Measurements from ENCODE around the gene KRT10.
A peak's percentile ranks its signal among the peaks of the same experiment; 100 is the strongest.
"Not testable (repeated sequence)": the region's sequence is repeated elsewhere in the genome, so short reads cannot be mapped to it uniquely, and the experiment has no call there.

Gene KRT10

DNA sequence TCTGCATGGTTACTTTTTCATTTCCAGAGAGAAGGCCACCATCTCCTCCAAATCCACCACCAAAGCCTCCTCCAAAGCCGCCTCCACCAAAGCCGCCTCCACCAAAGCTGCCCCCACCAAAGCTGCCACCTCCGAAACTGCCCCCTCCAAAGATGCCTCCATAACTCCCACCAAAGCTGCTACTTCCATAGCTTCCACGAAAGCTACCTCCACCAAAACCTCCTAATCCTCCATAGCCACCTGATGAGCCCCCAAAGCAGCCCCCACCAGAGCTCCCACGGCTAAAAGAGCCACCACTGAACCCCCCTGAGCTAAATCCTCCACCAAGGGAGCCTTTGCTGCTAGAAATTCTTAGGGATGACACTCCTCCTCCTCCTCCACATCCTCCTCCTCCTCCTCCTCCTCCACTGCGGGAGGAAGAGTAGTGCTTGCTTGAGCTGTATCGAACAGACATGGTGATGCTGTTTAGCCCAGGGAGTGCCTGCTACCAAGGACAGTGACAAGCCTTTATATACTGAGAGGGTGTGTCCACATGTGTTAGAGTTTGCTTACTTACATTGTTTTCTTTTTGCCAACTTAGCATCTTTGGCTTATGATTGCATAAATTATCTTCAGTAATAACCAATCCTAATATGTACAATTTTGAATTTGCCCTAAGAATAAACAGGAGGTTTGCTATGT, at the start of gene KRT10:
Gene KRT10 (minus strand): TSS at position 483 of the 681 bp plus-strand sequence. CDS start 29 bp downstream, at position 454.
- H3K4me3 Mint-ChIP-seq: no peak within 1 kb of the TSS
- H3K36me3 Mint-ChIP-seq: peaks cover 13% of the 10 kb centered on the region
- peaks cover 17% of the 10 kb centered on the region for H3K4me1 Mint-ChIP-seq
- DNase-seq (ENCODE audit: low spot score in 2 of 2) (no peak), ATAC-seq (no peak)
- no peak within 1 kb of the TSS for H3K27ac Mint-ChIP-seq
- no peaks in the 10 kb centered on the region for H3K9me3 Mint-ChIP-seq

DNA sequence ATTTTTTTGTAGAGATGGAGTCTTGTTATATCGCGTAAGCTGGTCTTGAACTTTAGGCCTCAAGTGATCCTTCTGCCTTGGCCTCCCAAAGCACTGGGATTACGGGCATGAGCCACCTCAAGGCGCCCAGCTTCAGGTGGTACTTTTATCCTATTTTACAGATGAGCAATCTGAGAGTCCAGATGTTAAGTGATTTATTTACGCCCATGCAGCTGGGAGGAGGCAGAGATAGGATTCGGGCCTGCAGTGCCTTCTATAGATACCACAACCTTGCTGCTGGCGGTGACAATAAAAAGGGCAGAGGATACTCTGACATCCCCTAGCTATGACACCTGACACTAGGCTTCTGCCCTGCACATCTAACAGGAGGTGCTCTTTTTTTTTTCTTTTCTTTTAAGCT, 48.9 kb upstream of the KRT10 start:
- Mint-ChIP-seq H3K27ac (no peak overlapping the region), H3K36me3 (no peaks in the 10 kb centered on the region), H3K4me3 (no peak overlapping the region), H3K9me3 (no peaks in the 10 kb centered on the region), H3K4me1 (no peaks in the 10 kb centered on the region)
- no peak for ATAC-seq
- no peak for DNase-seq (ENCODE audit: low spot score in 2 of 2)

DNA sequence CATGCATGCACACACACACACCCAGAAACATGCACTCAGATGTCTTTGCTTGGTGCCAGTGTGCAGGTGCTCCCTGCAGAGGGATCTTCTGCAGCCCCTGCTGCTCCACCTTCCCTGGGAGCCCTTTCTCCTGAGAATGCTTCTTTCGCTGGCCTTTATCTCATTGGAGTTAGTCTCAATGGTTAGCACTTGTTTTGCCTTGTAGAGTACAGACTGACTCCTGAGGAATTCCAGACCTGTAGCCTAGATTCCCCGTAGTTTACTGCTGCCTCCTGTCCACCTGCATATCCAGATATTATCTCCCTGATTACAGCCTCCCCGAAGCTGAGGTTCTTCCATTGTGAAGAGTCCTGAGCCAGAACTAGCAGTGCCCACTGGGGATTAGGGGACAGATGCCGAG, 47.7 kb upstream of the KRT10 start:
- Mint-ChIP-seq H3K27ac (no peak overlapping the region), H3K4me3 (no peak overlapping the region), H3K9me3 (no peaks in the 10 kb centered on the region), H3K36me3 (no peaks in the 10 kb centered on the region), H3K4me1 (no peaks in the 10 kb centered on the region)
- no peak for DNase-seq (ENCODE audit: low spot score in 2 of 2)
- ATAC-seq: no peak

DNA sequence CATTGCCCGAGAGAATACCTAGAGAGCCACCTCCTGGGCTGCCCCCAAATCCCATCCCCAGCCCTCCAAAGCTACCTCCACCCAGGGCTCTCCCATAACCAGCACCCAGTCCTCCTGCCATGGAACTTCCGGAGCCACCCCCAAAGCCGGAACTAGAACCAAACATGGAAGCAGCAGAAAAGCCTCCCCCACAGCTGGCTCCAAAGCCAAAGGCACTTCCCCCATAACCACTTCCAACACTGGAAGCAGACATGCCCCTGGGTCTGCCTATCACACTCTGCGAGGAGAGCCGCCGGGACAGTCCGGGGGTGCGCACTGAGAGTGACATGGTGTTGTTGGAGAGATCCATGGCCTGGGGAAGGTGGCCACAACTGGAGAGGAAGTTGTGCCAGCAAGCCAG, 44.4 kb upstream of the KRT10 start, which contains the start of gene KRT12:
Gene KRT12 (minus strand): TSS at position 386 of the 400 bp plus-strand sequence. CDS start 37 bp downstream, at position 349.
- no peak within 1 kb of the TSS for H3K27ac Mint-ChIP-seq
- no peak within 1 kb of the TSS for H3K4me3 Mint-ChIP-seq
- H3K9me3 Mint-ChIP-seq: no peaks in the 10 kb centered on the region
- no peaks in the 10 kb centered on the region for H3K4me1 Mint-ChIP-seq
- H3K36me3 Mint-ChIP-seq: no peaks in the 10 kb centered on the region
- DNase-seq (ENCODE audit: low spot score in 2 of 2) (no peak), ATAC-seq (no peak)

DNA sequence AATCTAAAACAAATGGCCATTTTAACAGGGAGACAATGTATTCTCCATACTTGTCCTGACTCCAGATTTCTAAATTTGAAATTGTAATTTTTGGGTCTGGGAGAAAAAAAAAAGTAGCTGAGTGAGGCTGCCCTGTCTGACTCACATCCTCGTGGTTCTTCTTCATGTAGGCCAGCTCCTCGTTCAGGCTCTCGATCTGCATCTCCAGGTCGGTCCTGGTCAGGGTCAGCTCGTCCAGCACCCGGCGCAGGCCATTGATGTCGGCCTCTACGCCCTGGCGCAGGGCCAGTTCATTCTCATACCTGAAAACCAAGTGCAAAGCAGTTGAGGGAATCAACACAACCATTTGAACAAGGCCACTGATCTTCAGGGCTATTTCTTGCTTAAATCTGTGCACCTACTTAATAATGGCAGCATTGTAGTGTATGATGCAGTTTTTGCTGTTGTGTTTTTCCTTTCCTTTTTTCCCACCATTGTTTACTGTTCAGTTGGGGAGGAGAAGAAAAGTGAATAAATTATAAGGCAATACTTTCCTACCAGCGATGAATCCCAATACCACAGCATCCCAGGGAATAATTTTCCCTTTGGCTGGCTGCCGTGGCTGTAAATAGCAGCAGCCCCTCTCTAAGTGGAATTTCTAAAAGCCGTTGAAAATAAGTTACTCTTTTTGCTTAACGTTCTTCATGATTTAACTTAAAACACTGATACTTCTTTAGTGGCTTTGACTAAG, 42.4 kb upstream of the KRT10 start:
- H3K4me3 Mint-ChIP-seq: no peak overlapping the region
- H3K9me3 Mint-ChIP-seq: no peaks in the 10 kb centered on the region
- no peaks in the 10 kb centered on the region for H3K4me1 Mint-ChIP-seq
- ATAC-seq: no peak
- H3K27ac Mint-ChIP-seq: no peak overlapping the region
- no peak for DNase-seq (ENCODE audit: low spot score in 2 of 2)
- H3K36me3 Mint-ChIP-seq: no peaks in the 10 kb centered on the region

DNA sequence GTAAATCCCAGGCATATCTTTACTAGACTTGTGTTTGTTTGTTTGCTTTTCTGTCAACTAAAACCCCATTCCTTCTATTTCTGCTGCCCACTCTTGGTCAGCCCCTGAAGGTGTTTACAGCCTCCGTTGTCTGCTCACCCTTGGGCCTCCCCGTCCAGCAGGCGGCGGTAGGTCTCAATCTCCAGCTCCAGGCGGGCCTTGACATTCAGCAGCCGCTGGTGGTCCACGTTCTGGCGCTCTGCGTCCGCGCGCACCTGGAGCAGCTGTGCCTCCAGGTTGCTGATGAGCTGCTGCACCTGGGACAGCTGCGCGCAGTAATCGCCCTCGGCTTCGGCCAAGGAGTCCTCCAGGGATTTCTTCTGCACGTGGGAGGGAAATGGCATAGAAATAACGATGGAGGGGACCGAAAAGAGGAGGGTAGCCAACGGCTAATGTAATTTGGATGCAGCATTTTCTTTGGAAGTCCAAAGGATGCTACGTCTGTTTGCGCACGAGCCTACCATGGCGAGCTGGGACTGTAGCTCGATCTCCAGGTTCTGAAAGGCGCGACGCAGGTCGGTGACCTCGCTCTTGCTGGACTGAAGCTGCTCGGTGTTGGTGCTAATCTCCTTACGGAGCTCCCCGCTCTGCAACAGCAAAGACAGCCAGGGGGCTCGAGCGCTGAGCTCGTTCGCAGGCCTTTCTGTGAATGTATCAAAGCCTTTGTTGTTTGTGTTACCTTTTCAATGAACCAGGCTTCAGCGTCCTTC, 40.7 kb upstream of the KRT10 start:
- Mint-ChIP-seq H3K9me3 (no peaks in the 10 kb centered on the region), H3K36me3 (no peaks in the 10 kb centered on the region), H3K4me1 (no peaks in the 10 kb centered on the region), H3K27ac (no peak overlapping the region), H3K4me3 (no peak overlapping the region)
- DNase-seq (ENCODE audit: low spot score in 2 of 2) (no peak), ATAC-seq (no peak)

DNA sequence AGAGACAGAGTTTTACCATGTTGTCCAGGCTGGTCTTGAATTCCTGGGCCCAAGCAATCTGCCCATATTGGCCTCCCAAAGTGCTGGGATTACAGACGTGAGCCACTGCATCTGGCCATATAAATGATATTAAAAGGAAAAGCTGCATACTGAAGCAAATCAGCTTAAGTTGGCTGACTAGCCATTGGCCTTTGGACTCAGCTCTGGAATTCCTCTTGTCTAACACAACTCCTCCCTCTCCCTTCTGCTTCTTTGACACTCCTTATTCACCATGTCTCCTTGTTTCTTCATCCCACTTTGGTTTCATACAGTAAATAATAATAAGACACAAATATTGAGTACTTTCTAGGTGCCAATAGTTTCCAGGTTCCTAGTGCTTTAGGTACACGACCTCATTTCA, 37.1 kb upstream of the KRT10 start:
- Mint-ChIP-seq H3K4me1 (no peaks in the 10 kb centered on the region), H3K27ac (no peak overlapping the region), H3K4me3 (no peak overlapping the region), H3K9me3 (no peaks in the 10 kb centered on the region), H3K36me3 (no peaks in the 10 kb centered on the region)
- DNase-seq (ENCODE audit: low spot score in 2 of 2) (no peak), ATAC-seq (no peak)

DNA sequence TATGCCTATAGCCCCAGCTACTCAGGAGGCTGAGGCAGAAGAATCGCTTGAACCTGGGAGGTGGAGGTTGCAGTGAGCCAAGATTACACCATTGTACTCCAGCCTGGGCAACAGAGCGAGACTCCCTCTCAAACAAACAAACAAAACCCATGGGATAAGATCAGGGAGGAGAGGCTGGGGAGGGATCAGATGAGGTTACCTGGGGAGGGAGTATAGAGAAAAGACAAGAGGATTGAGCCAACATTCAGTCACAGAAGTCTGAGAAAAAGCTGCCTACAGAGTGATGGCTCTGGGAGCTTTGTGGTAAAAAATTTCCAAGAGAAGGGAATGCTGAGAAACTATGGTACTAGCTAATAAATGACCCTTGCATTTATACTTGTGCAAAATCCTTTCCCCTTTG, 36.3 kb upstream of the KRT10 start:
- not testable (repeated sequence) for H3K4me3 Mint-ChIP-seq; ATAC-seq; DNase-seq (ENCODE audit: low spot score in 2 of 2); H3K9me3 Mint-ChIP-seq; H3K36me3 Mint-ChIP-seq; H3K27ac Mint-ChIP-seq; H3K4me1 Mint-ChIP-seq

DNA sequence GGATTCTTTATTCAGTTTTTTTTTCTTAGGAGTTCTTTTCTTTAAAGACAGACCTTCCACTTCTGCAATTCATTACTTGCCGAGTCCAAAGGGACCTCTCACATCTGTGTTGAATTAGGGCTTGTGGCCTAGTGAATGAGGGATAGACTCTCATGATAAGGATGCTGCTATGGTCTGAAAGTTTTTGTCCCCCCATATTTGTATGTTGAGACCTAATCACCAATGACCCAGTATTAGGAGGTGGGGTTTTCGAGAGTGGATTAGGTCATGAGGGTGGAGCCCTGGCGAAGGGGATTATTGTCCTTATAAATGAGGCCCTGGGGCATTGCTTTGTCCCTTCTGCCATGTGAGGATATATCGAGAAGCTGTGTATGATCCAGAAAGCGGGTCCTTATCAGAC, 35.1 kb upstream of the KRT10 start:
- H3K9me3 Mint-ChIP-seq: no peaks in the 10 kb centered on the region
- H3K4me1 Mint-ChIP-seq: no peaks in the 10 kb centered on the region
- ATAC-seq: no peak
- H3K36me3 Mint-ChIP-seq: no peaks in the 10 kb centered on the region
- no peak overlapping the region for H3K4me3 Mint-ChIP-seq
- no peak for DNase-seq (ENCODE audit: low spot score in 2 of 2)
- no peak overlapping the region for H3K27ac Mint-ChIP-seq

DNA sequence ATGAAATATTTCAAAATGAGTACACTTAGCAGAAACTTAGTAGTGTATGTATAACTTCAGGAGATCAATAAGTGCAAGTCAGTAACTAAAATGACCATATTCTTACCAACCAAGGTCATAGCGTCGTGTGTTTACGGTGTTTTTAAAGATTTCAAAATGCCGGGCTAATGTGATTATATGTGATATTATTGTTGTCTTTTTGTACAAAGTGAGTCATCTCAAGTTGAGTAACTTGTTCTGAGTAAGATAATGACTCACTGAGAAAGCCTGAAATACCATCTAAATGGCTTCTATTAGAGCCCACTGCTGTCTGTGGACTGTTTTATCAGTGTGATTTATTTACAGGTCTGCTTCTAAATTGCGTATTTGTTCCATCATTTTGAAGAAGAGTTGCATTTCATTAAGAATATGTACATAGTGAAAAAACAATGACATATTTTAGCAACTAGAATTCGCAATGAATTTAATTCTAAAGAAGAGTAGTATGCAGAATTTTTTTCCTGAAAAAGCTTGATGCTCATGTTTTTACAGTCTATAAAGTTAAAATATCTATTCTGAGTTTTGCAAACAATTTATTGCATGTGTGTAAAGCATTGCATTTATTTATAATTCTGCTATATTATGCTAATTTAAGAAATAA, 31.9 kb upstream of the KRT10 start:
- peak; percentile 61 for ATAC-seq
- no peak overlapping the region for H3K27ac Mint-ChIP-seq
- no peaks in the 10 kb centered on the region for H3K9me3 Mint-ChIP-seq
- H3K36me3 Mint-ChIP-seq: no peaks in the 10 kb centered on the region
- H3K4me1 Mint-ChIP-seq: no peaks in the 10 kb centered on the region
- no peak for DNase-seq (ENCODE audit: low spot score in 2 of 2)
- H3K4me3 Mint-ChIP-seq: no peak overlapping the region

DNA sequence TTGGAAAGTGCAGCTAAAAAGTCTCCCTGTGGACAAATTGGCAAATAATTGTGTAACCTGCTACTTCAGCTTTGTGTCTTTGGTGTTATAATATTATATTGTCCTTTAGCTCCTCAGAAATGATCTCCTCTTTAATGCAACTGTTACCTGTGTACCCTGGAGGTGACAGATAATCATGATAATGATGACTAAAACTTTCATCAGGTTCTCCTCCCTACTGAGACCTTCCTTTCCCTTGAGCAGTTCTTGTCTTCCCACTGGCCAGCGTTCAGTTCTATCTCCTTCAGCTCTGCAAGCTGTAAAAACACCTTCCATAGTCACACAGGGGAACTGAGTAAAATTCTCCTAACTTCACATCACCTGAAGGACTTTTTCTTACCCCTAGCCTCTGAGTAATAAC, 29.9 kb upstream of the KRT10 start:
- Mint-ChIP-seq H3K4me1 (no peaks in the 10 kb centered on the region), H3K9me3 (no peaks in the 10 kb centered on the region), H3K4me3 (no peak overlapping the region), H3K36me3 (no peaks in the 10 kb centered on the region), H3K27ac (no peak overlapping the region)
- no peak for ATAC-seq
- no peak for DNase-seq (ENCODE audit: low spot score in 2 of 2)

DNA sequence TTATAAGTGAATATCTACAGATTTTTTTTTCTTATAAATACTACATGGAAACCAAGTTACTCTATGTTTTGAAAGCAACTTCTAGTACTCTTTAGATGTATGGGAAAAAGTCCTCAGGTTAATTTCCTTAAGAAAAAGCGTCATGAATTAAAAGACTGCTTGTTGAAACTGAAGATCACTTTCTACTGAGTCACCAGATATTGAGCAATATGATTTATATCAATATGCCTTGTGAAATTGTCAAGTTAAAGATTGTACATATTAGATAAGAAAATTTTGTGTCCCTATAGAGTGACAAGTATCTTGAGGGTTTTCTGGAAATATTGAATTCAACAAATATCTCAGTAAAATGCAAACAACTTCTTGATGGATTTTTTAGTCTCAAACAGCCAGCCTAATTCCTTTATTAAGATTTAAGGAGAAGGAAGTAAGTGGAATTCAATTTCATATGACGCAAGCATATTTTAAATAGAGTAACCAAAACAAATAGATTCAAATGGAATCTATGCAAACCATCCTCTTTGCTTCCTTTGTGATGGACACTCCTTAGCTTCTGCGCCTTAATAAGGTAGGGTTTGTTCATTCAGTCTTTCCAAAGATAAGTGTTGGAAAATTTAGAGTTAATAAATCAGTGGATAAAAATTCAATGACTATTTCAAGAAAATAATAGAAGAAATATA, 28.0 kb upstream of the KRT10 start:
- Mint-ChIP-seq H3K9me3 (no peaks in the 10 kb centered on the region), H3K27ac (no peak overlapping the region), H3K4me3 (no peak overlapping the region), H3K36me3 (no peaks in the 10 kb centered on the region), H3K4me1 (no peaks in the 10 kb centered on the region)
- ATAC-seq (no peak), DNase-seq (ENCODE audit: low spot score in 2 of 2) (no peak)

DNA sequence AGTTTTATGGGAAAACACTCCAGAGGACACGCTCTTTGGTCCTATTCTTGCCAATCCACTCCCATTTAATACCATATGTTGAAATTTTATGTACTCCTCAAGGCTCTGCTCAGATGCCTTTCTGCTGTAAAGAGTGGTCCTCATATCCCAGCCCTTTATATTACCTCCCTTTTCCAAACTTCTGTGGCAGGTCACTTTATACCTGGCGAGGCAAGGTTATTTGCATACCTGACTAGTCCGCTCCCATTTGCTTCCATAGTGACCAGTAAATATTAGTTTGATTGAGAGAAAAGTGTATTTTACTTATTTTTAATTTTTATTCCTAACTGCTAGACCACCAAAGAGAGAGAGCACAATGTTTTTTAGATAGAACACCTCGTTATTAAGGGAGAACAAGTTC, 27.3 kb upstream of the KRT10 start:
- ATAC-seq: no peak

DNA sequence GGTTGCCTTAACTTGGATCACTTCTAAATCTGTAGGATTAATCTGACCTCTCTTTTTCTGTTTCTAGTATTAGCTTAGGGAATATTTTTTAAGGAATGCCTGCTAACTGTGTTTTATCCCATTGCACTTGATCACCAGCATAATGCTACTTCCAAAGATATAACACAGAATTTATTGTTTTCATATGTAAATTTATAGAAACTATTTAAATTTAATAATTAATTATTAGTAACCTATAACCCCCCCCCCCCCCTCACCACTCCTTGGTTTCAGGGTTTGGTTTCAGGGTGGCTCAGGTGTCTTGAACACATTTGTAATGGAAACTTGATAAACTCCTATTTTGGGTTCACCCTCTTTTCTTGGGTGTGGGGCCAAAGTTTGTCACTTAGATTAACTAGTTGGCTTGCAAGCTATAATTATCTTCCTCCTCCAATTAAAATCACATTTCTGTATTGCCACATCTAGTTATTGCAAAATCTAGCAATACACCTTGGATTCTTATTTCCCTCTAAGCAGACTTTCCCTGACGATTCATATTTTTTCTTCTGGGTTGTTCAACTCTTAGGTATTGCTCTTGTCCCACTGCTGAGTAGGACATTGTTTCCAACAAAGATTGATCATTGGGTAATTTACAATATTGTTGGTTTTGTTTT, 26.3 kb upstream of the KRT10 start:
- Mint-ChIP-seq H3K9me3 (no peaks in the 10 kb centered on the region), H3K4me3 (no peak overlapping the region), H3K36me3 (no peaks in the 10 kb centered on the region), H3K27ac (no peak overlapping the region), H3K4me1 (no peaks in the 10 kb centered on the region)
- no peak for DNase-seq (ENCODE audit: low spot score in 2 of 2)
- ATAC-seq: no peak

More for the DNA sequence above, 27.3 kb upstream of the KRT10 start:
- no peak for DNase-seq (ENCODE audit: low spot score in 2 of 2)
- no peak overlapping the region for H3K4me3 Mint-ChIP-seq
- H3K27ac Mint-ChIP-seq: no peak overlapping the region
- H3K36me3 Mint-ChIP-seq: no peaks in the 10 kb centered on the region
- H3K9me3 Mint-ChIP-seq: no peaks in the 10 kb centered on the region
- H3K4me1 Mint-ChIP-seq: no peaks in the 10 kb centered on the region

Measured in stimulated activated effector memory CD8-positive, alpha-beta T cell treated with anti-CD3 and anti-CD28 coated beads, Interleukin-12 subunit alpha, Interleukin-12 subunit beta, amount 100 ng/mL, for 72 hours (primary cell).